GM12892 (cell line): ENCODE measurements around the gene CD28.

Experiments
- POLR2A ChIP-seq: IDR thresholded peaks from 2 replicates; pipeline ENCODE4 v1.6.1; 2011; ENCODE audit warnings: low read depth, low read length, control low read depth
- POLR2AphosphoS5 ChIP-seq: IDR thresholded peaks from 2 replicates; pipeline ENCODE4 v1.6.1; 2011; ENCODE audit warnings: low read depth, low read length, control low read depth
- TAF1 ChIP-seq: IDR thresholded peaks from 2 replicates; pipeline ENCODE4 v1.6.1; 2011; ENCODE audit warnings: low read depth, mild to moderate bottlenecking, control low read depth, low read length, borderline replicate concordance

- no peak for TF ChIP-seq POLR2A
- TF ChIP-seq POLR2AphosphoS5: no peak
- TF ChIP-seq TAF1: no peak
Observed at GRCh38 chr2:203774760-203775159, 68.3 kb downstream of the CD28 start.
